ENCODE results near the gene AZIN2.
"Not testable (repeated sequence)": the region's sequence is repeated elsewhere in the genome, so short reads cannot be mapped to it uniquely, and the experiment has no call there.

Gene AZIN2

GRCh38 chr1:33057095-33057494 lies 23.9 kb upstream of the AZIN2 start:
- DNase-seq (ENCODE audit: low spot score) = no peak

- DNase-seq (ENCODE audit: low spot score) = peak; percentile 82
These were observed 20.3 kb upstream of the AZIN2 start for GRCh38 chr1:33060579-33061083.

GRCh38 chr1:33061834-33062233 lies 19.1 kb upstream of the AZIN2 start:
- DNase-seq (ENCODE audit: low spot score) = no peak

GRCh38 chr1:33064284-33064683 lies 16.7 kb upstream of the AZIN2 start:
- DNase-seq (ENCODE audit: low spot score) = not testable (repeated sequence)

GRCh38 chr1:33065301-33065700 lies 15.7 kb upstream of the AZIN2 start:
- DNase-seq (ENCODE audit: low spot score) = no peak

GRCh38 chr1:33066477-33066876 lies 14.5 kb upstream of the AZIN2 start:
- DNase-seq (ENCODE audit: low spot score) = not testable (repeated sequence)

GRCh38 chr1:33068108-33068507 lies 12.8 kb upstream of the AZIN2 start:
- DNase-seq (ENCODE audit: low spot score) = not testable (repeated sequence)

GRCh38 chr1:33070628-33071027 lies 10.3 kb upstream of the AZIN2 start:
- no peak for DNase-seq (ENCODE audit: low spot score)

GRCh38 chr1:33072707-33073106 lies 8.2 kb upstream of the AZIN2 start:
- DNase-seq (ENCODE audit: low spot score) = no peak

- DNase-seq (ENCODE audit: low spot score) = peak; percentile 96
These were observed 6.6 kb upstream of the AZIN2 start for GRCh38 chr1:33074193-33074945.

- no peak for DNase-seq (ENCODE audit: low spot score)
These were observed 2.8 kb upstream of the AZIN2 start for GRCh38 chr1:33078030-33078591.

- DNase-seq (ENCODE audit: low spot score) = no peak
These were observed 580 bp upstream of the AZIN2 start for GRCh38 chr1:33080373-33080772.

- DNase-seq (ENCODE audit: low spot score) = no peak
These were observed 777 bp downstream of the AZIN2 start for GRCh38 chr1:33081554-33082305.

- no peak for DNase-seq (ENCODE audit: low spot score)
These were observed 1.7 kb downstream of the AZIN2 start for GRCh38 chr1:33082575-33083108.

GRCh38 chr1:33085332-33085731 lies 4.4 kb downstream of the AZIN2 start:
- DNase-seq (ENCODE audit: low spot score) = no peak

GRCh38 chr1:33086384-33086850 lies 5.5 kb downstream of the AZIN2 start:
- peak; percentile 94 for DNase-seq (ENCODE audit: low spot score)

GRCh38 chr1:33087677-33088076 lies 6.7 kb downstream of the AZIN2 start:
- DNase-seq (ENCODE audit: low spot score) = no peak

GRCh38 chr1:33088119-33088906 lies 7.4 kb downstream of the AZIN2 start:
- peak; percentile 35 for DNase-seq (ENCODE audit: low spot score)

GRCh38 chr1:33089457-33089856 lies 8.5 kb downstream of the AZIN2 start:
- no peak for DNase-seq (ENCODE audit: low spot score)

GRCh38 chr1:33092438-33092837 lies 11.5 kb downstream of the AZIN2 start:
- DNase-seq (ENCODE audit: low spot score) = no peak

- no peak for DNase-seq (ENCODE audit: low spot score)
These were observed 12.1 kb downstream of the AZIN2 start for GRCh38 chr1:33093004-33093403.

- DNase-seq (ENCODE audit: low spot score) = no peak
These were observed 13.5 kb downstream of the AZIN2 start for GRCh38 chr1:33094486-33094885.
